Endometrial microvascular endothelial cells (primary cell): ENCODE results near the gene HDAC4. TPM values are rescaled to one million over a fixed set of nuclear protein-coding genes. Genes with fewer than 3 reads are reported as not detected.

ENCODE experiments used
- in situ Hi-C: cut with HindIII; loops from 2 replicates; pipeline ENCODE4 v1.10.0; 2017; ENCODE audit warnings: low sequenced_read_pairs, low pct_unique_long_range_greater_than_20kb; ENCODE audit errors: inconsistent ontology term
- total RNA-seq: library from RNA; depleted of rRNA; stranded (reverse); fragments of >200 nt; gene quantifications from one replicate; pipeline ENCODE4 v1.2.3, GENCODE V29; 2015; ENCODE audit errors: inconsistent ontology term

HDAC4 gene
- total RNA-seq, 1 donor from 2014 or later, result 27.4 TPM

GRCh38 chr2:239196474-239197021 is 204.3 kb downstream of the HDAC4 start:
- in situ Hi-C loops, result no loop called here

- in situ Hi-C loops, result no loop called here
Measured at GRCh38 chr2:239195992-239196391, 204.8 kb downstream of the HDAC4 start.

GRCh38 chr2:239195318-239195871 is 205.4 kb downstream of the HDAC4 start:
- in situ Hi-C loops, result no loop called here

GRCh38 chr2:239194731-239195317 is 206.0 kb downstream of the HDAC4 start:
- in situ Hi-C loops, result no loop called here

GRCh38 chr2:239193925-239194677 is 206.7 kb downstream of the HDAC4 start:
- in situ Hi-C loops, result no loop called here

DNA sequence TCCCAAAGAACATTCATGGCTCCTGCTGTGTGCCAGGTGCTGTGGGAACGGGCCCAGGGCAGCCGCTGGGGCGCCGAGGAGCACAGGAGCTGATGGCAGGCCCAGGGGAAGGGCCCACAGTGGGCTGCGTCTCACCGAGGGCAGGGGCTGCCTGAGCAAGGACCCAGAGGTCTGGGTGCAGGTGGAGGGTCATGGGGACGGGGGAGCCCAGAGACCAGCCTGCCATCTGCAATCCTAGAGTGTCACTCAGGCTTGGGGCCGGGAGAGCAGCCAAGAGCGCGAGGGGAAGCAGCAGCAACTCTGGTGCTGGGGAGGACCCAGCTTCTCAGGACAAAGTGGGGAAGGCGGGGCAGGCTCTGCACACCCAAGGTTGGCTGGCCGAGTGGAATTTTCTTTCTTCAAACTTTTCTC is 207.4 kb downstream of the HDAC4 start:
- in situ Hi-C loops, result no loop called here

GRCh38 chr2:239192975-239193374 is 207.8 kb downstream of the HDAC4 start:
- in situ Hi-C loops, result no loop called here

DNA sequence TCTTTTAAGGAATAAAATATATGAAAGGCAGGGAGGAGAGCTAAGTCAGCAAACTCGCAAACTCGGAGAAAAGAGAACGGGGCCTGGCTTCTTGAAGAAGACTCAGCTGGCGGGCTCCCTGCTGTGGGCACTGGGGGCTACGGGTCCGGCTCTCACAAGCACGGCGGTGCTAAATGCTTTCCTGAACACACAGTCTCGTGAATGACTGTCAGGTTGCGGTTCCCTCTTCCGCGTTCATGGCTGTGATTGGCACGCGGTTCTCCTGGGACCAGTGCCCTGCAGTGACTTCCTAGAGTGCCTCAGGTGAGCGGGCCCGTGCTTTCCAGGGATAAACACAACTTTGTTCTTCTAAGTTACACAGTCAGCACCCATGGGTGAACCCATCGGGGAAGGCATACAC is 208.4 kb downstream of the HDAC4 start:
- in situ Hi-C loops, result no loop called here

GRCh38 chr2:239190921-239191885 is 209.6 kb downstream of the HDAC4 start:
- in situ Hi-C loops, result no loop called here

DNA sequence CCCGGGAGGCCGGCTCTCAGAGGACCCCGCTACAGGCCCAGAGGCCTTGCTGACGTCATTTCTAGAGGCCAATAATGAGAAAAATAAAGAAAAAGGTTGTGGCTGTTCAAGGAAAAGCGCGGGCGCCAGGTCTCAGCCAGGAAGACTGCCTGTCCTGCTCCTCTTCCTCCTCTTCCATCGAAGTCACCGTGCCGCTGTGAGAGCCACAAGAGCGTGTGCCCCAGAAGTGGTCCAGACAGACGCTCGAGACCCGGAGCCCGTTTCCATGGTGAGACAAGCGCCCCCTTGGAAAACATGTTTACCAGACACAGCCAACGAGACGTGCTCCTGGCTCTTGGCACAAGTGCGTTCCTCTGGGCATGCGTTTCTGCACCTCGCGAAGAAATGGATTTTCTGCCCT is 210.5 kb downstream of the HDAC4 start:
- in situ Hi-C loops, result no loop called here

- in situ Hi-C loops, result no loop called here
Measured at GRCh38 chr2:239189711-239190131, 211.1 kb downstream of the HDAC4 start.

GRCh38 chr2:239188536-239188935 is 212.3 kb downstream of the HDAC4 start:
- in situ Hi-C loops, result no loop called here

- in situ Hi-C loops, result no loop called here
Measured at GRCh38 chr2:239187464-239188253, 213.2 kb downstream of the HDAC4 start.

- in situ Hi-C loops, result no loop called here
Measured at GRCh38 chr2:239186516-239187357, 214.1 kb downstream of the HDAC4 start.

- in situ Hi-C loops, result no loop called here
Measured at GRCh38 chr2:239184968-239185903, 215.6 kb downstream of the HDAC4 start.

DNA sequence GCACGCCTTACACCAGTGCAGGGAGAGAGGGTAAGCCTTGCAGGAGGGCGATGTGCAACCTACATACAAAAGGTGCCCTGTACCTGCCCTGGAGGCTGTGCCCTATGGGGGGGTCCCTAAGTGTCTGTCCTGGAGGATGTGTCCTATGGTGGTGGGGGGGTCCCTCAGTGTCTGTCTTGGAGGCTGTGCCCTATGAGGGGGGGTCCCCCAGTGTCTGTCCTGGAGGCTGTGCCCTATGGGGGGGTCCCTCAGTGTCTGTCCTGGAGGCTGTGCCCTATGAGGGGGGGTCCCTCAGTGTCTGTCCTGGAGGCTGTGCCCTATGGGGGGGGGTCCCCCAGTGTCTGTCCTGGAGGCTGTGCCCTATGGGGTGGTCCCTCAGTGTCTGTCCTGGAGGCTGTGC is 216.6 kb downstream of the HDAC4 start:
- in situ Hi-C loops, result no loop called here
